T1000 (cell line): ENCODE results near the gene GOT1.

Experiments
- DNase-seq: peaks from one replicate; lab custom pipeline; 2025; ENCODE audit warnings: mixed read lengths; lab: John Stamatoyannopoulos, UW

GOT1 gene

DNA sequence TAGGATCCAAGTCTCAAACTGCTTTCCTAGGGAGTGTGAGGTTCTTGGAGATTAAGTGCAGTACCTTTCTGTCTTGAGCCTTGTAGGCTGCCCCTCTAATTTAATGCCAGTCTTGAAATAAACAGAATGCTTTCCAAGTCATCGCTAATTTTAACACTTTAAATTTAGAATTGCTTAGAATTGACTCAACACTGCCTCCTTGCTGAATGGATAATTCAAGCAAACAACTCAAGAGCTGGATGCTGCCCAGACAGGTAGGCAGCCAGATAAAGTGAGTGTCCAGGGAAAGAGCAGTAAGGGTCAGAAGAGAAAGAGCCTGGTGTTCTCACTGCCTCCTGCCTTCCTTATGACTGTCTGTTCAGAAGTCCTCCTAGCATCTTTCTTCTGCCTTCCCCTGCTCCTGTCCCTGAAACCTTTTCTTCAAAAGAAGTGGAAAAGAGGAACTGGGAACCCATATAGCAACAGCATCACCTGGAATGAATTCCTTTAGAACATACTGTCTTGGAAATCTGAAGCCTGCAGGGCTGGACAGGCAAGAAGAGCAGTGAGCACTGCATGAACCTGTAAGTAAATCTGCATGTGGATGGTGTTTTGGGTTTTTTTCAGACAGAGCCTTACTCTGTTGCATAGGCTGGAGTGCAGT is 3.1 kb upstream of the GOT1 start:
- DNase-seq: no peak

DNA sequence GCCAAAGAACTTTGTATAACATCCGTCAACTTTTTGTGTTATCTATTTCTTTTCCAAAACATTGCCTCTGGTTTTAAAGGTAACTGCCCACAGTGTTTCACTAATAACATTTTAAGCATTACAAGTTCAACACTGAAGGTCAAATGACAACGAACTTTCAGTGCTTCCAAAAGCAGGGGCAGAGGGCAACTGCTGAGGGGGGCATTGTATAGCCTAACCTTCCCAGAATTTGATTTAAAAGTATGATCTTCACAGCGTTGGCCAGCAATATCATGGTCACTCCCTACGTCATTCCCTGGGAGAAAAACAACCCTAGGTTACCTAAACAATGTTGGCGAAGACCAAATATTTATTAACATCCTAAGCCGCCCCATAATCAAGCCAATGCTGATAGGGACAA is 2.5 kb upstream of the GOT1 start:
- no peak for DNase-seq

DNA sequence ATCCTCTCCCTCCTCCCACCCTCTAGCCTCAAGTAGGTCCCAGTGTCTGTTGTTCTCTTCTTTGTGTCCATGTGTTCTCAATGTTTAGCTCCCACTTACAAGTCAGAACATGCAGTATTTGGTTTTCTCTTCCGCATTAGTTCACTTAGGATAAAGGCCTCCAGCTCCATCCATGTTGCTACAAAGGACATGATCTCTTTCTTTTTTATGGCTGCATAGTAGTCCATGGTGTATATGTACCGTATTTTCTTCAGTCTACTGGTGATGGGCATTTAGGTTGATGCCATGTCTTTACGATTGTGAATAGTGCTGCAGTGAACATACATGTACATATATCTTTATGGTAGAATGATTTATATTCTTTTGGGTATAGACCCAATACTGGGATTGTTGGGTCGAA is 1.6 kb upstream of the GOT1 start:
- DNase-seq: no peak

DNA sequence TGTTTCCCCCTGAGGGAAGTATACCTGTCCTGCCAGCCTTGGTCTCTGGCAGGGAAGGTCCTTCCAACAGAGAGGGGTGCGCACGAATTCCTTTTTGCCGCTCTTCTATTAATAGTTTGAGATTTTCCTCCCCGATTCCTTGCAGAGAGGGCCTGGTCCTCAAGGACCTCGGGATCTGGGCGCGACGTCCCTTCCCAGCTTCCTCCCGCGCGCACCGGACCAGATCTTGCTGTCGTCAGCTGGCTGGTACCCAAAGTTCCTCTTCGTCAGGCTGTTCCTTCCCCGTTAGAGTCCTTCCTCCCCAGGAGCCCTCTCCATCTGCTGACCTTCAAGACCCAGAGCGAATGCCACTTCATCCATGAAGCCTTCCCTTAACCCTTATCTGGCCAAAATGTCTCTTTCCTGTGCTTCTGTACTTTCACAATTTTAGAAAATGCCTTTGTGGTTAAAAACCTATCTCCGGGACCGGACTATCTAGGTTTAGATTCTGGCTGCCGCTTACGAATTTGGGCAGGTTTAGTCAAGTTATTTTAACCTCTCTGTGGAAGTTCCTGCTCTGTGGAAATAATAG is 851 bp upstream of the GOT1 start:
- no peak for DNase-seq

DNA sequence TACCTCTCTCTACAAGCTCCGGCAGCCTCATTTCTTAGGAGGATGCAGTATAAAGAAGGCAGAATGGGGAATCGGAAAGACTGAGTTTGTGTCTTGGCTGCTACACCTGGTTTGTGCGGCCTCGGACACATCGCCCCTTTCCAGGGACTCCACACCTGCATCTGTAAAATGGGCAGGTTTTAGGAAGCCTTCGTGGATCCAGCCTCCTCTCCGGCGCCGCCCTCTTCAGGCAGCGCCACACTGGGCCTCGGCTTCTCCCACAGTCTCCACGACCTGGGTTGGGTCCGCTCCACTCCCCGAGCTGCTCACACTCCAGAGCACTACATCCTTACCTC is 341 bp downstream of the GOT1 start:
- DNase-seq: no peak

DNA sequence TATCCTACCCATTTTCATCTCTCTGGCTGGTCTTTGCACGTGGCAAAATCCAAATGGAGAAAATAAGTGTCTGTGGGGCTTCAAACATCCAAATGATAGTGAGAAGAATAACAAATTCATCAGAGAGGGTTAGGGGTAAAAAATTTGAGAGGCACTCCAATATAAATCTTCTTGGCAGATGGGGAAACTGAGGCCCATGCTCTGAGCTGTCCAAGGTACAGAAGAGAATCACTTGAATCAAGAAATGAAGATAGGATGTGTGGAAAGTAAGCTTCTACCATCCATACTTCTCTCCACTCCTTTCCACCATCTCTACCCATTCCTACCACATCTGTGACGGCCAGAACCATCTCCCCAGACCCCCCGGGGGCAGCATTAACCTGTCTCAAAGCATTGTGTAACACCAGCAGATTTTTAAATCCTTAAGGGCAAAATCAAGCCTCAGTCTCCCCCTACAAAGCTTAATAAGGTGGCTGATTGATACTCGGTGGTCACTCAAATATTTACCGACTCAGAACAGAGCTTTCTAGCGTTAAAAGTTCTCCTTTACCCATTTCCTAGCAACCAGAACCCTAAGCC is 818 bp downstream of the GOT1 start:
- DNase-seq: no peak

DNA sequence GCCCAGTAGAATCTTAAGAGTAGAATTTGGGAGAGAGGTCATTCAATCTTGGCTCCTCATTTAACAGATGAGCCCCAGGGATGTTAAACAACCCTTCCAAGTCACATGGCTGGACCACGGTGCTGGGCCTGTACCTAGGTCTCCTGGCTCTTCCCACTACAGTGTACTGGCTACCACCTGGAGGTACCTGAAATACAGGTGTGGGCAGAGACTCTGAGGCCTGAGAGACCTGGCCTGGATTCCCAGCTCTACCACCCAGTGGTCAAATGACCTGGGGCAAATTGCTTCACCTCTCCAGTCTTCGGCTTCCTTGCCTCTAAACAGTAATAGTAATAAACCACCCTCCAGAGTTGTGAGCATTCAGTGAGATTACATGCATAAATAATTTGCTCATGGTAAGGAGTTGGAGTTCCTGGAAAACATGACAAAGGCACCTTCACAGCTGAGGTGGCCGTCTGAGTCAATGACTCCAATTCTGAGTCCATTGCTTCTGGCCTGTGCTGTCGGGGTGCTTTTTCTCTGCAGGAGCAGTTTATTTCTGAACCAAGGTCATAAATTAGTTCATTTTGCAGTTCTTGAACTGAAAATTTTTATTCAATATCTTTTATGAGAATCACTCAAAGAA is 2.7 kb downstream of the GOT1 start:
- no peak for DNase-seq

DNA sequence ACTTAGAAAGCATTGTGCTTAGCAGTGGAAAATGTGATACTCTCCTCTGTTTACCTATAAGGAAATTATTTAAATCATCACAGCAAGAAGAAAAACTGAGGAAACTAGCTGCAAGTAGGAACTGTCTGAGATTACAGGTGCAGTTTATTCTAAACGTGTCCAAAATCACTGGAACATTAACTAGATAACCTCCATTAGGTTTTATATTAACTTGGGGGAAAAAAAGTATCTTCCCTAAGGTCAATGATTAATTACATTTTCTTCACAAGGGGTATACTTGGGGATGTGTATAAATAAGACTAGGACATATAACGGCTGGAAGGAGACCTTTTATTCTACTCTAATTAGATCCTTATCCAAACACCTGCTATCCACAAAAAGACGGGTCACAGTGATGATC is 3.7 kb downstream of the GOT1 start:
- no peak for DNase-seq

DNA sequence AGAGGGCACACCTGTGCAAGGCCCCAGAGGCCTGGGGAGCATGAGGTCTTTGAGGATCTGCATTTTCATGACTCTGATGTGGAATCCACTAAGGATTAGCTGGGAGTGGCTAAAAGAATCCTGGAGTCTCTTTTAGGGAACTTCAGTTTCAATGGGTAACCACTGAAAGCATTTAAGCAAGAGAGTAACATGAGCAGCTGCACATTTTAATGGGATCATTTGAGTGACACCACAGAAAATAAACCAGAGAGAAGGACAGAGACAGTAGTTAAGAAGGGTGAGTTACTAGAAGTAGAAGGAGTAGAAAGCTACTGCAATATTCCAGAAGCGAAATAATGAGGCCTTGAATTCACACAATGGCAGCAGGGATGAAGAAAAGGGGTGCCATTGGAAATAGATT is 5.2 kb downstream of the GOT1 start:
- no peak for DNase-seq

DNA sequence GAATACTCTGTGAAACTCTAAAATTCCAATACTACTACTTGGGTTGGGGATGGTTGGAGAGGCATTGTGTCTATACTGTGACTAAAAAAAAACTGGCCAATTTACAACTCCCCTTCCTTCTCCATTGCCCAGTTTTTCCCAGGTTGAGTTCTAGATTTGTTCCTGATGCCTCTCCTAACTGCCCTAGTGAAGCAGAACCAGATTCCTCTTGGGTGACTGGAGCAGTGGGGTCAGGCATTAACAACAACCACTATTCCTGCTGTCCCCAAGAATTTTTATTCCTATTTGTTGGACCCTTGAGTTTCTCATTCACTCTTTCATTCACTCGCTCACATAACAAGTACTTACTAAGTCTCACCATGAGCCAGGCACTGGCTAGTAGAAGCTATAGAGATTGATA is 5.8 kb downstream of the GOT1 start:
- DNase-seq: no peak

DNA sequence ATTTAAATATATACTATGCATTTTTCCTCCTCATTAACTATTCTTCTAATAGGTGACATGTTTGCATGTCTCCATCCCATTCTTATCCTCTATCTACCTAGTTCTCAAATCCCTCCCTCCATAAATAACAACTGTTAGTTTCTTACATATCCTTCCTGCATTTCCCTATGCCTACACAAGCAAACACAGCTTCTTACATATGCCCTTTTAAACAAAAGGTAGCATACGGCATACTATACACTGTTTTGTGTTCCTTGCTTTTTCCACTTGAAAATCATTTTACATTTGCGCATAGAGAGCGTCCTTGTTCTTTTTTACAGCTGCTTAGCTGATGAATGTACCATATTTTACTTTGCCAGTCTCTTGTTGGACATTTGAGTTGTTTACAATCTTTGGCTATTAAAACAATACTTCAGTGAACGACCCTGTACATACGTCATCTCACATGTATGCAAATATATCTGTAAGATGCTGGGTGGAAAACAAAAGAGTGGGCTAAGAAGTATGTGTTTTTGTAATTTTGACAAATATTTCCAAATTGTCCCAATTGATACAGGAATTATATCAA is 7.8 kb downstream of the GOT1 start:
- DNase-seq: no peak

DNA sequence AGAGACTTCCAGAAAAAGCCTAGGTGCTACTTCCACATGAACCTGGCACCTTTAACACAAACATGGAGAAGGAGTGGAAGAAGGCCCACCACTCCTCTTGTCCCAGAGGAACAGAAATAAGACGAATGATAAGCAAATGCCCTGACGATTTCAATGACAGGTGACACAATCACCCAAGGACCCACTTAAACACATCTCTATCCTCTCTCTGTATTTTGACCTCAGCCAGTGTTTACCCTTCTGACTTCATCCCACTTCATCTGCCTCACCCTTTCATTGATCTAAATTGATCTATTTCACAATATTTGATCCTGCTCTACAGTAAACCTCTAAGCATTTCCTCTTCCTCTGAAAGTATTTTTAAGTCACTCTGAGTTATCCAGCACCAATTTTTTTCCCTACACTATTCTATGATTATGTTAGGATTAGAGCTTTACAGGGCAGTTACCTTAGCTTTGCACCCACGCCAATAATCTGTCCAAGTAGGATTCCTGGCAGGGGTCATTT is 9.1 kb downstream of the GOT1 start:
- DNase-seq: no peak

DNA sequence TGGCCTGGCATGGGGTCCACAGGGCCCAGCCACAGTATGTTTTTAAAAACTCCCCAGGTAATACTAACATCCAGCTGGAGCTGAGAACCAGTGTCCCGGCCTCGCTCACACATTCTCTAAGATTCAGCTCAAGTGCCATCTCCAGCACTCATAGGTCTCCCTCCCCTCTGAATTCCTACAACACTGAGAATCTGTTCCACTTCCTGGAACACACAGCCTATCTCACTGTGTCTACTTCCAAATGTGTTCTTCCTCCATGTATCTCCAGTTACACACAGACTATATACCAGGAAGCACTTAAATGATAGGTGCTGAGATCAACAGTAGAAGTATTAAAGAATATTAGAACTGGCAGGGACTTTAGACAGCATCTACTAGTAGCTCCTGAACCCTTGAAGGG is 10.7 kb downstream of the GOT1 start:
- no peak for DNase-seq

DNA sequence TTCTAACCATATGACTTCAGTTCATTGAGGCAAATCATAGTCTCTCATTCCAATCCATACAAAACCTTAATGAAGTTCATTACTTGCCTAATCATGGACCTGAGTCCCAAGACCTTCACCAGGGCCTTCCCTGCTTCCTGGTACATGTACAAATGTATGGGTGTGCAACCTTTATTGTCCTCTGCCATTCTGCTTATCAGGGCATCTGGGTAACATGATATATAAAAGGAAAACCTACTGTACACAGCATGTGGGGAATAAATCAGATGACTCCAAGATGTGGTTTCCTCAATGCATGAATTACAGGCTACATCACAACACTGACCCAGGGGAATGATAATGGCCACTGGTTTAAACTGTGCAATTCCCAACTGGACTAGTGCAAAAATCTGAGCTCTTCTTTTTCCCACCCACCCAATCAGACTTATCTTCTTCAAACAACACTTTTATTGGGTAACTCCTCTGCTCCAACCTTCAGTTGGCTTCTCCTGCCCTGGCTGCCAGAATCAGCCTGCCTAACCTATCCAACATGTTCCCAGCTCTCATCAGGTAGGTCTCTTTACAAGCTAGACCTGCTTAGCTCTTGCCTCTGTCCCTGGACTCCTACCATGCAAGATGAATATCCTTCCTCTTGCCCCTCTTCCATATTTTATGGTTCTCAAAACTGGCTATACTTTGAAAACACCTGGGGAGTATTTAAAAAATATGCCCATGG is 11.4 kb downstream of the GOT1 start:
- no peak for DNase-seq

DNA sequence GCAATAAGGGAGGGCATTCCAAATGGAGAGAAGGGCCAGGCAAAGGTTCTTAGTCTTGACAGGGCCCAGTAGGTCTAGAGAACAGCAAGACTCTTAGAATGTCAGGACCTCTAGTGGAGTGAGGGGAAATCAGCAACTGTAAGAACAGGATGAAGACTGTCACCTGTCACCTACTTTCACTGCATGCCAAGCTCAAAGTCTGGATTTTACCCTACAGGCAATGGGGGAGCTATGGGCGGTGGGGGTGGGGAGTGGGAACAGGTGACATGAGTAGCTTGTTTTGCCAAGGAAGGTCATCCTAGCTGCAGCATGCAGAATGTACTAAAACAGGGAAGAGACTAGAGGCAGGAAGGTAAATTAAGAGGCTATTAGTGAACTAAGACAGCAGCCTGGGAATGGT is 18.3 kb downstream of the GOT1 start:
- DNase-seq: no peak

DNA sequence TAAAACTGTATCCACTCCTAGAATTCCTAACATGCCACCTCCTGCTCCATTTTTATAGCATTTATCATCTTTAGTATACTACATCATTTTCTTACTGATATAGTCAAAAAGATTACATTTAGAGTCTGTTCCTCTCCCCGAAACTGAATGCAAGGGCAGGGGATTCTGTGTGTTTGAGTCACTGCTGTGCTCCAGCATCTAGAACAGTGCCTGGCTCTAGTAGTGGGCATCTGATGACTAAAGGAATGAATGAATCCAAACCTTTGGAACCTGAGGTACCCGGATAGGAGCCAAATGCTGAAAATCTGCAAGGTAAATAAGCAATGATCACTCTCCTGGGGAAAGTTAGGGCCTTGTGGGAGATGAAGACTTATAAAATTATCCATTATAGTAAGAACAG is 18.9 kb downstream of the GOT1 start:
- no peak for DNase-seq

DNA sequence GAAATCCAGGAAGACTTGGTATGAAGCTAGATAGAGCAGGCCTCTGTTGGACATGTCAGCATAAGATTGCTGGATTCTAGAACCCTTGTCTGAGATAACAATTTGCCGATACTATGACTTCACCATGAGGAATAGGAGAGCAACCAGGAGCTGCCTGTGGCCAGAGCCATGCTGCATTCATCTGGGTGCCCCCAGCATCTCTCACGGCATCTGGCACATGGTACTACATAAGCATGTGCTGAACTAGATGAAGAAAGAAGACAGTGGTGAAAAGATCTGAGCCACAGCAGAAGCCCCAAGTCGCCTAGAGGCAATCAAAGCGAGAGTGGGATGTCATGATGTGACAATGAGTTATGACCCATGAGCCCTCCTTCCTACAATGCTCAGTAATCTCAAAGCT is 19.5 kb downstream of the GOT1 start:
- no peak for DNase-seq

DNA sequence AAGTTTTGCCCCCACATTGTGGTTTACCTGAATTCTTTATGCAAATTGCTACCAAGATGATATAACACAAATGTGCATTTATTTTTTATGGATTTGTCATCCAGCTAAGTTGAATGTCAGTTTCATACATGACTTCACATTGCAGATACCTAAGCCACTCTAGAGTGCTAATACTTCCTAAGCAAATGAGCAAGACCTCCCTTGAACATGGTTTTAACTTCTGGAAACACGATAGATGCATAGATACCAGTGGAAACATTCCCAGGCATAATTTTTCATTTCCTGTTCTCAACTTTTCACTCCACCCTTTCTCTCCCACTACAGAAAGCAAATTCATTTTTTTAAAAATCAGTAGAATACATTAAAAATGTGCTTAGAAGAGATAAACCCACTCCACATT is 20.3 kb downstream of the GOT1 start:
- no peak for DNase-seq

DNA sequence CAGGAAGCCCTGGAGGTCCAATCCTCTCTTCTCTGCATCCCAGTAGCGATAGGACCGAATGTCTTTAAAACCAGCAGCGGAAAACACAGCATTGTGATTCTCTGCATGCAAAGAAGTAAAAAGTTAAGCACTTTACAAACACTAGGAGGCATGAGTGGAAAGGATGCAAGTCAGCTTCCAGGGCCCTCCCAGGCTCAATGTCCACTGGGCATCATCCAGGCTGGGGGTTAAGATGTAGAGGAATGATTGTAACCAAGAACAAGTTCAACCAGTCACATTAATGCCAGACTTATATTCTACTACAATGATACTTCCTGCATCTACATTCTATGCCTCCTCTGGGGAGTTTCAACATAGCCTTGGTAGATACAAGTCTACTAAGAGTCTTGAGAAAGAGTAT is 24.3 kb downstream of the GOT1 start:
- DNase-seq: no peak

DNA sequence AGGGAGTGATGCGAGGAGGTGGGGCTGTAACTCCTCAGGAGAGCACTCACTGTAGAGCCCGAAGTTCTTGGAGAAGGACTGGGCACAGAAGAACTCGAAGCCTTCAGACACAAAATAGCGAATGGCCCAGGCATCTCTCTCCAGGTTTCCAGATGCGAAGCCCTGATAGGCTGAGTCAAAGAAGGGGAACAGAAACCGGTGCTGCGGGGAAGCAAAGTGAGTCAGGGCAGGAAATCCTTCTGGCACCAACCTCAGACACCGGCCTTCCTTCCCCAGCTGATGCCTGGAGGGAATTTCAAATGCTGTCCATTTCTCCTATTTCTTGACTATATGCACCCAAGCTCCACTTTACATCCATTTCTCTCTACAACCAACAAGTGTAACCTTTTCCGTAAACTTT is 26.8 kb downstream of the GOT1 start:
- no peak for DNase-seq

DNA sequence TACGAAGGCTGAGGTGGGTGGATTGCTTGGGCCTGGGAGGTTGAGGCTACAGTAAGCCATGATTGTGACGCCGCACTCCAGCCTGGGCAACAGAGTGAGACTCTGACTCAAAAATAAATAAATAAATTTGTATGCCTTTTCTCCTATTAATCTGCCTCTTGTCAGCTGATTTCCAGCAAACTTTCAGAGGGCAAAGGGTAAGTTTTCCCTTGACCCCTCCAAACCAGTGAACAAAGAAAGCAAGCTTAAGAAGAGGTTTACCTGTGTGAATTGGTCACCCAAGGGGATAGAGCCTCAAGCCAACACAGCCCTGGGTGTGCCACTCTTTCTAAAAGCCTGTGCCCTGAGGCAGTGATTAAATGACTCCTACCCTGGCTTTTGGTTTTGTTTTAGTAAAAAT is 30.8 kb downstream of the GOT1 start:
- no peak for DNase-seq

DNA sequence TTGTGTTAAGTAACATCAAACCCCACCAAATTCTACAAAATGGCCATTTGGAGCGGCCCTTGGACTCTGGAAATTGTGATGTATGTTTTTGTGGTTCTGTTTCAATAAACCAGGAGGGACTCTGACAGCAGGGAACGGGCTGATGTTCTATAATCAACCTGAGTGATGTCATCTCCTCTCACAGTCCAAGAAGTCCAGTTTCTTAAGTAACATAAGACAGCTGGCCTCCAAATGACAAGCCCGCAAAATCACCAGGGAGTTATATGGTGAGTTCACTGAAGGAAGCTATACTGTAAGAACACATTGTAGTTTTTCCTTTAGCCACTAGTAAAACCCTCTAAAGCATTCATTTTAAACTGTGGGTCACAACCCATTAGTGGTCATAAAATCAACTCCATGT is 34.0 kb downstream of the GOT1 start:
- no peak for DNase-seq
